ENCODE data around the gene CEP131.
A peak's percentile ranks its signal among the peaks of the same experiment; 100 is the strongest.

CEP131 gene

GRCh38 chr17:81182596-81182995 is 40.2 kb downstream of the CEP131 start:
- no peak for DNase-seq

- no peak for DNase-seq
Observed at GRCh38 chr17:81181811-81182185, 41.0 kb downstream of the CEP131 start.

GRCh38 chr17:81180836-81181810 is 41.6 kb downstream of the CEP131 start:
- DNase-seq, result no peak

- no peak for DNase-seq
Observed at GRCh38 chr17:81179861-81180260, 42.9 kb downstream of the CEP131 start.

GRCh38 chr17:81179220-81179619 is 43.5 kb downstream of the CEP131 start:
- DNase-seq, result no peak

GRCh38 chr17:81178136-81179091 is 44.4 kb downstream of the CEP131 start:
- DNase-seq, result no peak

- peak in 1 of 3 experiments; percentile 2 for DNase-seq
Observed at GRCh38 chr17:81176666-81177065, 46.1 kb downstream of the CEP131 start.

- no peak for DNase-seq
Observed at GRCh38 chr17:81173762-81174155, 49.0 kb downstream of the CEP131 start.

GRCh38 chr17:81173052-81173761 is 49.6 kb downstream of the CEP131 start:
- no peak for DNase-seq

GRCh38 chr17:81171941-81172340 is 50.8 kb downstream of the CEP131 start:
- no peak for DNase-seq

- DNase-seq, result no peak
Observed at GRCh38 chr17:81170727-81171494, 51.9 kb downstream of the CEP131 start.

GRCh38 chr17:81169870-81170309 is 52.9 kb downstream of the CEP131 start:
- DNase-seq, result no peak

GRCh38 chr17:81167638-81168037 is 55.1 kb downstream of the CEP131 start:
- no peak for DNase-seq

- no peak for DNase-seq
Observed at GRCh38 chr17:81167194-81167524, 55.6 kb downstream of the CEP131 start.

- DNase-seq, result peak in 2 of 3 experiments; percentile 52 to 59
Observed at GRCh38 chr17:81166033-81166492, 56.7 kb downstream of the CEP131 start, which contains the start of gene AATK. TSS of gene AATK (minus strand) at chr17:81166221. CDS start at chr17:81165992, 229 bp downstream.

- peak in 2 of 3 experiments; percentile 52 to 59 for DNase-seq
Observed at GRCh38 chr17:81165246-81166032, 57.3 kb downstream of the CEP131 start, which contains the start of gene PVALEF. TSS of gene PVALEF (plus strand) at chr17:81165507. CDS start at chr17:81181227, 15,720 bp downstream.

GRCh38 chr17:81164371-81165245 is 58.2 kb downstream of the CEP131 start:
- DNase-seq, result peak in 2 of 3 experiments; percentile 16 to 38

GRCh38 chr17:81163703-81164370 is 58.9 kb downstream of the CEP131 start:
- DNase-seq, result no peak
